ENCODE measurements around the gene LHPP.

LHPP gene

DNA sequence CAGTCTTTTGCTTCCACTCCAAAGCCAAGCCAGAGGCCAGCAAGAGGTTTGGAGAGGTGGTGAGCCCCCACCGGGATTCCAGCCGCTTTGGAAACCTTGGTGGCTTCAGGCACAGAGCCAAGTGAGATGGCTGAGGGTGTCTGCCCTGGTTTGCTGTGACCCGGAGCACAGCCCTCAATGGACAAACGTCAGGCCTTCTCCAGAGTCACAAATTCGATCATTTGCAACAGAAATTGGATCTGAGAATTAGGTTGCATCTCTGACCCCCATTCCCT is 10.9 kb upstream of the LHPP start:
- no peaks in the 10 kb centered on the region for H3K36me3 ChIP-seq (ENCODE audit: control insufficient read depth in 2 of 2, insufficient read depth in 1 of 2, low read length in 2 of 2)
- no peak for TF ChIP-seq MYNN (tag by site-specific recombination; IDR thresholded peaks at IDR 0.05; ENCODE audit: borderline replicate concordance)
- no peak for TF ChIP-seq GLI4 (tag by site-specific recombination; IDR thresholded peaks at IDR 0.05)
- no peak for TF ChIP-seq ZNF785 (tag by site-specific recombination; IDR thresholded peaks at IDR 0.05)
- no peak overlapping the region for H3K27ac ChIP-seq (ENCODE audit: extremely low read depth, low read depth, low read length)
- CTCF ChIA-PET = no interaction called here
- peaks cover 5% of the 10 kb centered on the region; the same call in 1 of the 2 replicates for H3K4me1 ChIP-seq (ENCODE audit: control insufficient read depth, insufficient read depth, low read length)
- H3K4me3 ChIP-seq (ENCODE audit: low read depth, low read length) = no peak overlapping the region
- POLR2A ChIA-PET = interaction anchor here (1.4 to 2.2 kb wide), 3 partner anchors 10 to 32 kb away, joined by 3 to 8 read pairs (median 6); partner anchors contain the start of genes LHPP and OAT
- no peaks in the 10 kb centered on the region for H3K9me3 ChIP-seq (ENCODE audit: control insufficient read depth, insufficient read depth, low read depth, low read length)

DNA sequence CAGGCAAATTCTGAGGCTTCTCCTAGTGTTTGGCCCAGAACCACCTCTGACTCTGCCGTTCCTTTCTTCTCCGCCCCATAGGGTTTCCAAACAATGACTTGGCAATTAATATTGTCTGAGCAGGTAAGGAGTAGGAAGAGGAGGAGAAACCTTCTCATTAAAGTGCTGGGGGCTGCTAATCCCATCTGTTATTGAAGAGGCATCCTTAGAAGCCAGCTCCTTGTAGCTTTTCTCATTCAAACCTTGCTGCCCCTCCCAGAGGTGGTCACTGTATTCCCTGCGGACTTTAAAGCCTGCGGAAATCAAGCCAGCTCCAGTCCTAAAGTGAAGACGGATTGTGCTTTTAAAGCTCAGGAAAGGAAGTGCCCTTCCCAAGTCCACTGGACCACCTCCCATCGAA is 10.3 kb upstream of the LHPP start:
- Histone ChIP-seq H3K27ac (ENCODE audit: extremely low read depth, low read depth, low read length) (no peak overlapping the region), H3K4me1 (ENCODE audit: control insufficient read depth, insufficient read depth, low read length) (peaks cover 5% of the 10 kb centered on the region; the same call in 1 of the 2 replicates), H3K36me3 (ENCODE audit: control insufficient read depth in 2 of 2, insufficient read depth in 1 of 2, low read length in 2 of 2) (no peaks in the 10 kb centered on the region), H3K4me3 (ENCODE audit: low read depth, low read length) (no peak overlapping the region), H3K9me3 (ENCODE audit: control insufficient read depth, insufficient read depth, low read depth, low read length) (no peaks in the 10 kb centered on the region)
- ChIA-PET POLR2A (interaction anchor here (2.2 kb wide), 1 partner anchor 32 kb away, joined by 8 read pairs; the partner anchor contains the start of gene OAT), CTCF (no interaction called here)
- TF ChIP-seq, protein P1, sequence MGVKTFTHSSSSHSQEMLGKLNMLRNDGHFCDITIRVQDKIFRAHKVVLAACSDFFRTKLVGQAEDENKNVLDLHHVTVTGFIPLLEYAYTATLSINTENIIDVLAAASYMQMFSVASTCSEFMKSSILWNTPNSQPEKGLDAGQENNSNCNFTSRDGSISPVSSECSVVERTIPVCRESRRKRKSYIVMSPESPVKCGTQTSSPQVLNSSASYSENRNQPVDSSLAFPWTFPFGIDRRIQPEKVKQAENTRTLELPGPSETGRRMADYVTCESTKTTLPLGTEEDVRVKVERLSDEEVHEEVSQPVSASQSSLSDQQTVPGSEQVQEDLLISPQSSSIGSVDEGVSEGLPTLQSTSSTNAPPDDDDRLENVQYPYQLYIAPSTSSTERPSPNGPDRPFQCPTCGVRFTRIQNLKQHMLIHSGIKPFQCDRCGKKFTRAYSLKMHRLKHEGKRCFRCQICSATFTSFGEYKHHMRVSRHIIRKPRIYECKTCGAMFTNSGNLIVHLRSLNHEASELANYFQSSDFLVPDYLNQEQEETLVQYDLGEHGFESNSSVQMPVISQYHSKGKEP (tag by site-specific recombination; IDR thresholded peaks at IDR 0.05) = no peak
- no peak for TF ChIP-seq KLF8 (tag by site-specific recombination; IDR thresholded peaks at IDR 0.05)
- TF ChIP-seq ZSCAN30 (tag by site-specific recombination; IDR thresholded peaks at IDR 0.05) = no peak

DNA sequence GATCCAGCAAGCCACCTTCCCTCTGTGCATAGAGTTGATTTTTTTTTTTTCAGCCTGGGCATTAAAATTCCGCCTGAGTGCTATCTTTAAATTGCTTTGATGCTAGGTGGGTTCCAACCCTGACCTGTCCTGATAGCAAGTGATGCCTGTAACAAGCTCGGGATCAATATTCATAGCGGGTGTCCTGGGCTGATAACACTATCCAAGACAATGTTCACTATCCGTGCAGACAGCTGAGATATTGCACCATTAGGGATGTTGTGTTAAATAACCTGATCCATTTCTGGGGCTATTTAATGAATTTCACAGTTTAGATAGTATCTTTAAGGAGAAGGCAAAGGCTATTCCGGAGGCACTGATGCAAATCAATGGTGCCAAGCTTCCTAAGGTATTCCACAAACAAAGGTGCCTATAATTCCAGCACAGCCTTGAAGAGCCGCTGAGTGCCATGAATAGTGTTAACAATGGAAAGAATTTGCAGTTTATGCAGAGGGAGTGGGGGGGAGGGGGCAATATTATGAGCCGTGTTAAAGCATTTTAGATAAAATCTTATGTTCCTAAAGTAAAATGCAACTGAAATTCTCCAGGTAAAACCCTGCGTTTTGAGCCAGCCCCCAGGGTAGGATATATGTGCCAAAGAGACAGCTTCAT is 7.5 kb upstream of the LHPP start:
- CTCF ChIA-PET = interaction anchor here (0.5 kb wide), 1 partner anchor 59 kb away, joined by 3 read pairs; no protein-coding TSS in a partner anchor
- POLR2A ChIA-PET = no interaction called here

DNA sequence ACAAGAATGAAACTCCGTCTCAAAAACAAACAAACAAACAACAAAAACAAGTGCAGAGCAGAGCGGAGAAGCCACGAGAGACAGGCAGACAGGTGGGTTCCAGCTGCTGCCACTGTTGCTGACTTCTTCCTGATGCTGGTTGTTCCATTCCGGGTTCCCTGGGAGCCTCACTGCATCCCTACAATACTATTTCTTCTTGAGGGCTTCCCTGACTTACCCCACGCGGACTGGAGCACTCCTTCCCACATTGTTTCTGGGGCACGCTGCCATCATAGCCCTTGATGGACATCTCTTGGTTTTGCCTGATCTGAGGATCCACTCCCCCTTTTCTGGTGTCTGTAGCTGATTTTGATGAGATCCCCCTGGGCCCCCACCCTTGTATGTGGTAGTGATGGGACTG is 6.2 kb upstream of the LHPP start:
- no peaks in the 10 kb centered on the region for H3K36me3 ChIP-seq (ENCODE audit: control insufficient read depth in 2 of 2, insufficient read depth in 1 of 2, low read length in 2 of 2)
- CTCF ChIA-PET = no interaction called here
- H3K4me3 ChIP-seq (ENCODE audit: low read depth, low read length) = no peak overlapping the region
- POLR2A ChIA-PET = interaction anchor here (1.7 kb wide), 1 partner anchor 37 kb away, joined by 8 read pairs; the partner anchor contains the start of gene OAT
- H3K4me1 ChIP-seq (ENCODE audit: control insufficient read depth, insufficient read depth, low read length) = no peaks in the 10 kb centered on the region
- no peaks in the 10 kb centered on the region for H3K9me3 ChIP-seq (ENCODE audit: control insufficient read depth, insufficient read depth, low read depth, low read length)
- no peak overlapping the region for H3K27ac ChIP-seq (ENCODE audit: extremely low read depth, low read depth, low read length)
- TF ChIP-seq ZSCAN23 (tag by site-specific recombination; IDR thresholded peaks at IDR 0.05) = no peak
- TF ChIP-seq, protein P2, sequence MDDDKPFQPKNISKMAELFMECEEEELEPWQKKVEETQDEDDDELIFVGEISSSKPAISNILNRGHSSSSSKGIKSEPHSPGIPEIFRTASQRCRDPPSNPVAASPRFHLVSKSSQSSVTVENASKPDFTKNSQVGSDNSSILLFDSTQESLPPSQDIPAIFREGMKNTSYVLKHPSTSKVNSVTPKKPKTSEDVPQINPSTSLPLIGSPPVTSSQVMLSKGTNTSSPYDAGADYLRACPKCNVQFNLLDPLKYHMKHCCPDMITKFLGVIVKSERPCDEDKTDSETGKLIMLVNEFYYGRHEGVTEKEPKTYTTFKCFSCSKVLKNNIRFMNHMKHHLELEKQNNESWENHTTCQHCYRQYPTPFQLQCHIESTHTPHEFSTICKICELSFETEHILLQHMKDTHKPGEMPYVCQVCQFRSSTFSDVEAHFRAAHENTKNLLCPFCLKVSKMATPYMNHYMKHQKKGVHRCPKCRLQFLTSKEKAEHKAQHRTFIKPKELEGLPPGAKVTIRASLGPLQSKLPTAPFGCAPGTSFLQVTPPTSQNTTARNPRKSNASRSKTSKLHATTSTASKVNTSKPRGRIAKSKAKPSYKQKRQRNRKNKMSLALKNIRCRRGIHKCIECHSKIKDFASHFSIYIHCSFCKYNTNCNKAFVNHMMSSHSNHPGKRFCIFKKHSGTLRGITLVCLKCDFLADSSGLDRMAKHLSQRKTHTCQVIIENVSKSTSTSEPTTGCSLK (tag by site-specific recombination; IDR thresholded peaks at IDR 0.05) = no peak
- TF ChIP-seq, protein P3, sequence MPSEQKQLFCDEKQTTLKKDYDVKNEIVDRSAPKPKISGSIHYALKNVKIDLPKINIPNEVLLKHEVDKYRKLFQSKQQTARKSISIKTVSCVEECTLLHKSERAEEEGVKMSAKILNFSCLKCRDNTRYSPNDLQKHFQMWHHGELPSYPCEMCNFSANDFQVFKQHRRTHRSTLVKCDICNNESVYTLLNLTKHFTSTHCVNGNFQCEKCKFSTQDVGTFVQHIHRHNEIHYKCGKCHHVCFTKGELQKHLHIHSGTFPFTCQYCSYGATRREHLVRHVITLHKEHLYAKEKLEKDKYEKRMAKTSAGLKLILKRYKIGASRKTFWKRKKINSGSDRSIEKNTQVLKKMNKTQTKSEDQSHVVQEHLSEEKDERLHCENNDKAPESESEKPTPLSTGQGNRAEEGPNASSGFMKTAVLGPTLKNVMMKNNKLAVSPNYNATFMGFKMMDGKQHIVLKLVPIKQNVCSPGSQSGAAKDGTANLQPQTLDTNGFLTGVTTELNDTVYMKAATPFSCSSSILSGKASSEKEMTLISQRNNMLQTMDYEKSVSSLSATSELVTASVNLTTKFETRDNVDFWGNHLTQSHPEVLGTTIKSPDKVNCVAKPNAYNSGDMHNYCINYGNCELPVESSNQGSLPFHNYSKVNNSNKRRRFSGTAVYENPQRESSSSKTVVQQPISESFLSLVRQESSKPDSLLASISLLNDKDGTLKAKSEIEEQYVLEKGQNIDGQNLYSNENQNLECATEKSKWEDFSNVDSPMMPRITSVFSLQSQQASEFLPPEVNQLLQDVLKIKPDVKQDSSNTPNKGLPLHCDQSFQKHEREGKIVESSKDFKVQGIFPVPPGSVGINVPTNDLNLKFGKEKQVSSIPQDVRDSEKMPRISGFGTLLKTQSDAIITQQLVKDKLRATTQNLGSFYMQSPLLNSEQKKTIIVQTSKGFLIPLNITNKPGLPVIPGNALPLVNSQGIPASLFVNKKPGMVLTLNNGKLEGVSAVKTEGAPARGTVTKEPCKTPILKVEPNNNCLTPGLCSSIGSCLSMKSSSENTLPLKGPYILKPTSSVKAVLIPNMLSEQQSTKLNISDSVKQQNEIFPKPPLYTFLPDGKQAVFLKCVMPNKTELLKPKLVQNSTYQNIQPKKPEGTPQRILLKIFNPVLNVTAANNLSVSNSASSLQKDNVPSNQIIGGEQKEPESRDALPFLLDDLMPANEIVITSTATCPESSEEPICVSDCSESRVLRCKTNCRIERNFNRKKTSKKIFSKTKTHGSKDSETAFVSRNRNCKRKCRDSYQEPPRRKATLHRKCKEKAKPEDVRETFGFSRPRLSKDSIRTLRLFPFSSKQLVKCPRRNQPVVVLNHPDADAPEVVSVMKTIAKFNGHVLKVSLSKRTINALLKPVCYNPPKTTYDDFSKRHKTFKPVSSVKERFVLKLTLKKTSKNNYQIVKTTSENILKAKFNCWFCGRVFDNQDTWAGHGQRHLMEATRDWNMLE (tag by site-specific recombination; conservative IDR thresholded peaks at IDR 0.05; ENCODE audit: low read depth) = no peak
- TF ChIP-seq ZNF610 (tag by site-specific recombination; IDR thresholded peaks at IDR 0.05; ENCODE audit: borderline replicate concordance) = no peak
- TF ChIP-seq HOXA7 (CRISPR knock-in tag; IDR thresholded peaks at IDR 0.05; ENCODE audit: borderline replicate concordance) = no peak
- TF ChIP-seq ZNF501 (tag by site-specific recombination; IDR thresholded peaks at IDR 0.05) = no peak
- TF ChIP-seq ZNF776 (tag by site-specific recombination; IDR thresholded peaks at IDR 0.05; ENCODE audit: borderline replicate concordance) = no peak
- no peak for TF ChIP-seq ZNF792 (tag by site-specific recombination; IDR thresholded peaks at IDR 0.05)
- TF ChIP-seq ZNF423 (tag by site-specific recombination; IDR thresholded peaks at IDR 0.05) = no peak
- no peak for TF ChIP-seq ZFP37 (tag by site-specific recombination; IDR thresholded peaks at IDR 0.05)

More for the DNA sequence above, 7.5 kb upstream of the LHPP start:
- Histone ChIP-seq H3K9me3 (ENCODE audit: control insufficient read depth, insufficient read depth, low read depth, low read length) (no peaks in the 10 kb centered on the region), H3K36me3 (ENCODE audit: control insufficient read depth in 2 of 2, insufficient read depth in 1 of 2, low read length in 2 of 2) (no peaks in the 10 kb centered on the region), H3K4me1 (ENCODE audit: control insufficient read depth, insufficient read depth, low read length) (peaks cover 3% of the 10 kb centered on the region; the same call in 1 of the 2 replicates), H3K27ac (ENCODE audit: extremely low read depth, low read depth, low read length) (no peak overlapping the region), H3K4me3 (ENCODE audit: low read depth, low read length) (no peak overlapping the region)
- TF ChIP-seq ZNF624 (tag by site-specific recombination; IDR thresholded peaks at IDR 0.05) (no peak), KLF9 (tag by site-specific recombination; IDR thresholded peaks at IDR 0.05; ENCODE audit: low read depth) (no peak), OVOL3 (tag by site-specific recombination; IDR thresholded peaks at IDR 0.05) (no peak)
- TF ChIP-seq, protein P4, sequence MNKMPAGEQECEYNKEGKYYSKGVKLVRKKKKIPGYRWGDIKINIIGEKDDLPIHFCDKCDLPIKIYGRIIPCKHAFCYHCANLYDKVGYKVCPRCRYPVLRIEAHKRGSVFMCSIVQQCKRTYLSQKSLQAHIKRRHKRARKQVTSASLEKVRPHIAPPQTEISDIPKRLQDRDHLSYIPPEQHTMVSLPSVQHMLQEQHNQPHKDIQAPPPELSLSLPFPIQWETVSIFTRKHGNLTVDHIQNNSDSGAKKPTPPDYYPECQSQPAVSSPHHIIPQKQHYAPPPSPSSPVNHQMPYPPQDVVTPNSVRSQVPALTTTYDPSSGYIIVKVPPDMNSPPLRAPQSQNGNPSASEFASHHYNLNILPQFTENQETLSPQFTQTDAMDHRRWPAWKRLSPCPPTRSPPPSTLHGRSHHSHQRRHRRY (tag by site-specific recombination; IDR thresholded peaks at IDR 0.05) = no peak
